Measurements from ENCODE around the gene CENPT.

The CENPT gene, protein sequence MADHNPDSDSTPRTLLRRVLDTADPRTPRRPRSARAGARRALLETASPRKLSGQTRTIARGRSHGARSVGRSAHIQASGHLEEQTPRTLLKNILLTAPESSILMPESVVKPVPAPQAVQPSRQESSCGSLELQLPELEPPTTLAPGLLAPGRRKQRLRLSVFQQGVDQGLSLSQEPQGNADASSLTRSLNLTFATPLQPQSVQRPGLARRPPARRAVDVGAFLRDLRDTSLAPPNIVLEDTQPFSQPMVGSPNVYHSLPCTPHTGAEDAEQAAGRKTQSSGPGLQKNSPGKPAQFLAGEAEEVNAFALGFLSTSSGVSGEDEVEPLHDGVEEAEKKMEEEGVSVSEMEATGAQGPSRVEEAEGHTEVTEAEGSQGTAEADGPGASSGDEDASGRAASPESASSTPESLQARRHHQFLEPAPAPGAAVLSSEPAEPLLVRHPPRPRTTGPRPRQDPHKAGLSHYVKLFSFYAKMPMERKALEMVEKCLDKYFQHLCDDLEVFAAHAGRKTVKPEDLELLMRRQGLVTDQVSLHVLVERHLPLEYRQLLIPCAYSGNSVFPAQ

GRCh38 chr16:67847064-67847861 is at the start of gene CENPT:
TSS of gene CENPT (minus strand) at chr16:67847693. CDS start at chr16:67833859, 13,834 bp downstream.
- Histone ChIP-seq H3K36me3 (ENCODE audit: low read length) (no peaks in the 10 kb centered on the region), H4K20me1 (ENCODE audit: low read depth, low read length) (peaks cover 5% of the 10 kb centered on the region; the same call in 1 of the 2 replicates), H3K4me2 (ENCODE audit: low read depth, low read length, poor library complexity, severe bottlenecking) (peak within 1 kb of the TSS; percentile 85), H3K9me3 (ENCODE audit: insufficient read depth, low read length) (no peaks in the 10 kb centered on the region), H3K27ac (ENCODE audit: low read depth, low read length) (peak within 1 kb of the TSS; percentile 86), H3K4me3 (ENCODE audit: insufficient read depth, low read length, poor library complexity, severe bottlenecking) (peak within 1 kb of the TSS; percentile 90), H3F3A (ENCODE audit: insufficient read depth) (peaks cover 22% of the 10 kb centered on the region), H3K27me3 (ENCODE audit: low read length) (no peaks in the 10 kb centered on the region), H2AFZ (ENCODE audit: low read depth, low read length, severe bottlenecking) (peak within 1 kb of the TSS; percentile 27), H3K9ac (ENCODE audit: low read length) (peak within 1 kb of the TSS; percentile 96), H3K79me2 (ENCODE audit: insufficient read depth, low read length) (peaks cover 78% of the 10 kb centered on the region), H3K9me2 (replicated peaks; ENCODE audit: insufficient read depth, low read length) (no peaks in the 10 kb centered on the region)
- TF ChIP-seq EZH2phosphoT487 (conservative IDR thresholded peaks at IDR 0.05; ENCODE audit: low read length) (no peak), CTCF (IDR thresholded peaks at IDR 0.05; ENCODE audit: insufficient read depth, low read length, poor library complexity, severe bottlenecking) (no peak)

DNA sequence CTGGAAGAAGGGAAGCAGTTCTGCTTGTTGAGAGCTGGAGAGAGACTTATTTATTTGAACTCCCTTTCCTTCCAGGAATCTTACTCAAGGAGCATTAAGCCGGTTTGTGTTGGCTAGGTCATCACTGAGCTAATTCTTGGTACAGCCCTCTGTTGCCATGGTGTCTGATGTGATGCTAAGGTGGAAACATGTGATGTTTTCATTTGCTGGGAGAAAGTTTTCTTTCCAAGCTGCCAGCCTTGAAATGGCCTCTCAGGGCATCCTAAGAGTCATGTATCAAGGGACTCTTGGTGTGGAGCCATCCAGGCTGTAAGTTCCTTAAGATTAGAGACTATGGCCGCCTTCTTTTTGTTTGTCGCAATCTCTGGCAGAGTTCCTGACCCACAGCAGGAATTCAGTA is 49.7 kb upstream of the CENPT start:
- no peaks in the 10 kb centered on the region for H3F3A ChIP-seq (ENCODE audit: insufficient read depth)
- H3K4me2 ChIP-seq (ENCODE audit: low read depth, low read length, poor library complexity, severe bottlenecking) = no peak overlapping the region
- no peaks in the 10 kb centered on the region for H3K36me3 ChIP-seq (ENCODE audit: low read length)
- H3K27ac ChIP-seq (ENCODE audit: low read depth, low read length) = no peak overlapping the region
- H2AFZ ChIP-seq (ENCODE audit: low read depth, low read length, severe bottlenecking) = no peak overlapping the region
- no peaks in the 10 kb centered on the region for H4K20me1 ChIP-seq (ENCODE audit: low read depth, low read length)
- H3K9me3 ChIP-seq (ENCODE audit: insufficient read depth, low read length) = no peaks in the 10 kb centered on the region
- TF ChIP-seq EZH2phosphoT487 (conservative IDR thresholded peaks at IDR 0.05; ENCODE audit: low read length) (no peak), CTCF (IDR thresholded peaks at IDR 0.05; ENCODE audit: insufficient read depth, low read length, poor library complexity, severe bottlenecking) (no peak)
- peaks cover 14% of the 10 kb centered on the region for H3K79me2 ChIP-seq (ENCODE audit: insufficient read depth, low read length)
- no peak overlapping the region for H3K9ac ChIP-seq (ENCODE audit: low read length)
- H3K9me2 ChIP-seq (replicated peaks; ENCODE audit: insufficient read depth, low read length) = no peaks in the 10 kb centered on the region
- H3K27me3 ChIP-seq (ENCODE audit: low read length) = no peaks in the 10 kb centered on the region
- H3K4me3 ChIP-seq (ENCODE audit: insufficient read depth, low read length, poor library complexity, severe bottlenecking) = no peak overlapping the region

DNA sequence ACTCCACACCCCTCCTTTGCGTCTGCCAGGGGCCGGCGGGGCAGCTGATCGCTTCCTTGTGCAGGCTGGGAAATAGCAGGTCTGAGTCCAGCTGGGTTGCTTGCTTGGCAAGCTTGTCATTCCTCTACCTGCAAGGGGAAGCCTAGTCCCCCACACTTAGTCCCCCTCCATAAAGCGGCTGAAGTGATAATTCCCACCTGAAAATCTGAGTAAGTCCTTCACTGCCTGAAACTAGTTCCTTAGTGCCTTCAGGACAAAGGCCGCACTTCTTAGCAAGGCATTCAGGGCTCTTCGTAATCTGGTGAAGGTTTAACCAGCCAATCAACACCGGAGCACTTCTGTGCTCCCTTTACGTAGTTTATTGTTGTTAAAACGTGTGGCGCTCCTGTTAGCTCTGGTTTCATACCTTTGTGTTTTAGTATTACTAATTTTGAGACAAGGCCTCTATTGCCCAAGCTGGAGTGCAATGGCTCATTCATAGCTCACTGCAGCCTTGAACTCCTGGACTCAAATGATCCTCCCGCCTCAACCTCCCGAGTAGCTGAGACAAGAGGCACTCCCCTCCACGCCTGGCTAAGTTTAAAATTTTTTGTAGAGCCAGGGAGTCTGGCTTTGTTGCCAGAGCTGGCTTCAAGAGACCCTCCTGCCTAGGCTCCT is 46.4 kb upstream of the CENPT start:
- no peak for TF ChIP-seq EZH2phosphoT487 (conservative IDR thresholded peaks at IDR 0.05; ENCODE audit: low read length)
- no peak for TF ChIP-seq CTCF (IDR thresholded peaks at IDR 0.05; ENCODE audit: insufficient read depth, low read length, poor library complexity, severe bottlenecking)
- no peaks in the 10 kb centered on the region for H3K9me2 ChIP-seq (replicated peaks; ENCODE audit: insufficient read depth, low read length)
- H3K27ac ChIP-seq (ENCODE audit: low read depth, low read length) = no peak overlapping the region
- H3K4me2 ChIP-seq (ENCODE audit: low read depth, low read length, poor library complexity, severe bottlenecking) = peak overlapping the region; percentile 83
- no peaks in the 10 kb centered on the region; the same call in 1 of the 2 replicates for H3F3A ChIP-seq (ENCODE audit: insufficient read depth)
- H4K20me1 ChIP-seq (ENCODE audit: low read depth, low read length) = no peaks in the 10 kb centered on the region
- no peaks in the 10 kb centered on the region for H3K27me3 ChIP-seq (ENCODE audit: low read length)
- H2AFZ ChIP-seq (ENCODE audit: low read depth, low read length, severe bottlenecking) = peak overlapping the region; percentile 28
- H3K36me3 ChIP-seq (ENCODE audit: low read length) = no peaks in the 10 kb centered on the region
- H3K9me3 ChIP-seq (ENCODE audit: insufficient read depth, low read length) = no peaks in the 10 kb centered on the region
- peak overlapping the region; percentile 76 for H3K9ac ChIP-seq (ENCODE audit: low read length)
- peaks cover 14% of the 10 kb centered on the region for H3K79me2 ChIP-seq (ENCODE audit: insufficient read depth, low read length)
- H3K4me3 ChIP-seq (ENCODE audit: insufficient read depth, low read length, poor library complexity, severe bottlenecking) = peak overlapping the region; percentile 92
